Measurements from ENCODE around the gene WDR18.

The WDR18 gene

GRCh38 chr19:958967-959855 lies 24.9 kb upstream of the WDR18 start:
- no peak for TF ChIP-seq CTCF (IDR thresholded peaks at IDR 0.05; ENCODE audit: low read depth, low read length)
- no peaks in the 10 kb centered on the region for H3K9me3 ChIP-seq (ENCODE audit: severe bottlenecking)
- no peak for DNase-seq
- no peak overlapping the region for H3K4me3 ChIP-seq (ENCODE audit: low read depth, low read length)
- H3K27ac ChIP-seq: no peak overlapping the region
- no peaks in the 10 kb centered on the region for H3K27me3 ChIP-seq (ENCODE audit: insufficient read depth, low read depth, severe bottlenecking)
- H3K36me3 ChIP-seq: peaks cover 40% of the 10 kb centered on the region

- H3K27ac ChIP-seq: no peak overlapping the region
- no peak for DNase-seq
- no peak overlapping the region for H3K4me3 ChIP-seq (ENCODE audit: low read depth, low read length)
- TF ChIP-seq CTCF (IDR thresholded peaks at IDR 0.05; ENCODE audit: low read depth, low read length): peak; percentile 24; the same call in 1 of the 2 replicates
- peaks cover 48% of the 10 kb centered on the region for H3K36me3 ChIP-seq
- no peaks in the 10 kb centered on the region for H3K27me3 ChIP-seq (ENCODE audit: insufficient read depth, low read depth, severe bottlenecking)
- H3K9me3 ChIP-seq (ENCODE audit: severe bottlenecking): peaks cover 4% of the 10 kb centered on the region
These were observed 24.1 kb upstream of the WDR18 start for GRCh38 chr19:960020-960419.

- H3K27ac ChIP-seq: no peak overlapping the region
- TF ChIP-seq CTCF (IDR thresholded peaks at IDR 0.05; ENCODE audit: low read depth, low read length): no peak
These were observed 23.6 kb upstream of the WDR18 start for GRCh38 chr19:960601-960938.

GRCh38 chr19:961866-962620 lies 22.1 kb upstream of the WDR18 start:
- Histone ChIP-seq H3K27ac (no peak overlapping the region), H3K9me3 (ENCODE audit: severe bottlenecking) (peaks cover 7% of the 10 kb centered on the region), H3K4me3 (ENCODE audit: low read depth, low read length) (no peak overlapping the region), H3K27me3 (ENCODE audit: insufficient read depth, low read depth, severe bottlenecking) (no peaks in the 10 kb centered on the region), H3K36me3 (peaks cover 62% of the 10 kb centered on the region)
- no peak for TF ChIP-seq CTCF (IDR thresholded peaks at IDR 0.05; ENCODE audit: low read depth, low read length)
- DNase-seq: no peak

More at GRCh38 chr19:960601-960938, 23.6 kb upstream of the WDR18 start:
- no peak for DNase-seq
- Histone ChIP-seq H3K27me3 (ENCODE audit: insufficient read depth, low read depth, severe bottlenecking) (no peaks in the 10 kb centered on the region), H3K36me3 (peaks cover 54% of the 10 kb centered on the region), H3K4me3 (ENCODE audit: low read depth, low read length) (no peak overlapping the region), H3K9me3 (ENCODE audit: severe bottlenecking) (peaks cover 7% of the 10 kb centered on the region)

DNA sequence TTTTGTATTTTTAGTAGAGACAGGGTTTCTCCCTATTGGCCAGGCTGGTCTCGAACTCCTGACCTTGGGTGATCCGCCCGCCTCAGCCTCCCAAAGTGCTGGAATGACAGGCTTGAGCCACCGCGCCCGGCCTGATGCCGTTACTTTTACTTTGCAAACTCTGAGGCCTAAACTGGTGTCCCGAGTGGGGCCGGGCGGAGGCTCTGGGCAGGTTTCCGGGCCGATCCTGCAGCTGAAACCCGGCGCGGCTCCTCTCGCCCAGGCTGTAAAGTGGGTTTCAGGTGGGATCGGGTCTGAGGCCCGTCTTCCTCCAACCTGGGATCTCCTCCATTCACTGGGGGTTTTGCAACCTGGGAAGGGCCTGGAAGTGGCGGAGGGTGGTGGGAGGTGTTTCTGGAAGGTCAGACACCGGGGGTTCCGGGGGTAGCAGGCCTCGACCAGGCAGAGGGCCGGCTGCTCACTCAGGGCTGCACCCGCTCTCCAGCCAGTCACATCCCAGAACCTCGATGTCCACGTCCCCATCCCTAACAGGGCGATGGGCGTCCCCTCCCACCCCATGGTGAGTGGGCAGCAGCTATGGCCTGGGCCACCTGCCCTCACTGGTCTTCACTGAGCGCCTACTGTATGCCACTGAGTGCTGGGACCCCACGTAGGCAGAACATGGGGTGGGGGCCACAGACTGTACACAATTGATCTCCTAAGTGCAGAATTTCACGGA lies 21.3 kb upstream of the WDR18 start:
- peaks cover 7% of the 10 kb centered on the region for H3K9me3 ChIP-seq (ENCODE audit: severe bottlenecking)
- H3K4me3 ChIP-seq (ENCODE audit: low read depth, low read length): no peak overlapping the region
- no peak overlapping the region for H3K27ac ChIP-seq
- no peak for DNase-seq
- peaks cover 69% of the 10 kb centered on the region for H3K36me3 ChIP-seq
- H3K27me3 ChIP-seq (ENCODE audit: insufficient read depth, low read depth, severe bottlenecking): no peaks in the 10 kb centered on the region
- TF ChIP-seq CTCF (IDR thresholded peaks at IDR 0.05; ENCODE audit: low read depth, low read length): no peak

Measured in WERI-Rb-1 (cell line).